Prostate gland (tissue), 2 donors: ENCODE measurements around the gene STUM. TPM values are rescaled to one million over a fixed set of nuclear protein-coding genes. Genes with fewer than 3 reads are reported as not detected.

Source experiments
- DNase-seq: peaks from one replicate; pipeline ENCODE4 v3.0.0-alpha.2; 2019; ENCODE audit warnings: low spot score
- H3K27ac ChIP-seq, 2 donors: fragments of 200-600 bp; sonication (generic); 2 replicates each; pipeline ENCODE4 v1.5.1; 2017 to 2019
- H3K27me3 ChIP-seq: fragments of 200-600 bp; sonication (generic); replicated peaks from 2 replicates; pipeline ENCODE4 v1.5.1; 2019; ENCODE audit not compliant: insufficient read depth
- H3K36me3 ChIP-seq, 2 donors: fragments of 200-600 bp; sonication (generic); 1 replicate in 1 of 2; 2 replicates in 1 of 2; pipeline versions ENCODE4 v1.5.1 to v1.8.1; 2017 to 2019
- H3K4me1 ChIP-seq: fragments of 200-600 bp; sonication (generic); replicated peaks from 2 replicates; pipeline ENCODE4 v1.5.1; 2019
- H3K4me3 ChIP-seq, 2 donors: fragments of 200-600 bp; sonication (generic); 2 replicates each; pipeline ENCODE4 v1.5.1; 2017 to 2019
- H3K9me3 ChIP-seq: fragments of 200-600 bp; sonication (generic); 2 replicates; pipeline ENCODE4 v1.5.1; 2017
- CTCF ChIP-seq, 4 experiments: fragments of 200-600 bp in 2 of 4; fragments of 450-650 bp in 2 of 4; sonication (generic) in 2 of 4; IDR thresholded peaks; 1 replicate in 3 of 4; 2 replicates in 1 of 4; pipeline ENCODE4 v1.5.1; 2016 to 2019; ENCODE audit warnings: antibody characterized with exemption in 4 of 4, mild to moderate bottlenecking in 2 of 4, moderate library complexity in 2 of 4
- POLR2A ChIP-seq: fragments of 450-650 bp; IDR thresholded peaks from one replicate; pipeline ENCODE4 v1.6.1; 2016; ENCODE audit warnings: antibody characterized with exemption, mild to moderate bottlenecking
- POLR2AphosphoS5 ChIP-seq: sonication (generic); formaldehyde crosslinking; IDR thresholded peaks from one replicate; pipeline ENCODE4 v1.6.1; 2017; ENCODE audit warnings: antibody characterized with exemption
- WGBS: methylation state at CpG from one replicate; pipeline ENCODE4 v1.1.5; 2018; 5-methylcytosine and 5-hydroxymethylcytosine counted together
- intact Hi-C: fragments of 100-400 bp; cut with DNase I; formaldehyde crosslinking; loops from one replicate; pipeline ENCODE4 v1.14.2; 2022
- total RNA-seq, 2 donors: library from RNA; depleted of rRNA; stranded (reverse); fragments of >200 nt; gene quantifications; one replicate each; pipeline ENCODE4 v1.1.0, GENCODE V29; 2016

Gene STUM
- total RNA-seq, 2 donors from 2014 or later, result 1.9 to 4.3 TPM

GRCh38 chr1:226546926-226547325 is 1.6 kb upstream of the STUM start:
- peaks cover 10% of the 10 kb centered on the region for H3K4me1 ChIP-seq
- H3K27me3 ChIP-seq, result no peaks in the 10 kb centered on the region
- intact Hi-C loops, result loop anchor here (2.0 to 5.0 kb wide), 4 partner anchors 62 to 280 kb away; no protein-coding TSS in a partner anchor
- TF ChIP-seq POLR2A (no peak), CTCF (IDR thresholded peaks at IDR 0.05) (no peak), POLR2AphosphoS5 (no peak)
- H3K4me3 ChIP-seq, result no peak overlapping the region
- DNase-seq, result no peak
- WGBS, result 95% methylated on average over 4 of the region's 4 CpGs
- no peaks in the 10 kb centered on the region for H3K9me3 ChIP-seq
- H3K36me3 ChIP-seq, result no peaks in the 10 kb centered on the region
- H3K27ac ChIP-seq, result no peak overlapping the region

GRCh38 chr1:226547754-226548191 is 791 bp upstream of the STUM start:
- peaks cover 10% of the 10 kb centered on the region for H3K4me1 ChIP-seq
- no peaks in the 10 kb centered on the region for H3K36me3 ChIP-seq
- H3K27me3 ChIP-seq, result no peaks in the 10 kb centered on the region
- H3K9me3 ChIP-seq, result no peaks in the 10 kb centered on the region
- no peak overlapping the region for H3K27ac ChIP-seq
- intact Hi-C loops, result loop anchor here (2.0 to 5.0 kb wide), 4 partner anchors 61 to 280 kb away; no protein-coding TSS in a partner anchor
- TF ChIP-seq POLR2AphosphoS5 (peak; percentile 51), POLR2A (no peak), CTCF (IDR thresholded peaks at IDR 0.05) (peak; percentile 56 to 84 (median 76))
- WGBS, result 3% methylated on average over 16 of the region's 16 CpGs
- no peak overlapping the region for H3K4me3 ChIP-seq
- peak; percentile 85 for DNase-seq

GRCh38 chr1:226549094-226549936 is 751 bp downstream of the STUM start:
- Histone ChIP-seq H3K4me1 (peaks cover 10% of the 10 kb centered on the region), H3K27me3 (no peaks in the 10 kb centered on the region), H3K27ac (peak overlapping the region; percentile 5 to 58), H3K36me3 (no peaks in the 10 kb centered on the region), H3K4me3 (peak overlapping the region; percentile 36 to 42), H3K9me3 (no peaks in the 10 kb centered on the region)
- WGBS, result 1% methylated on average over 67 of the region's 73 CpGs
- TF ChIP-seq POLR2AphosphoS5, result no peak
- no peak for TF ChIP-seq POLR2A
- no peak for TF ChIP-seq CTCF (IDR thresholded peaks at IDR 0.05)
- intact Hi-C loops, result loop anchor here (5.0 kb wide), 3 partner anchors 78 to 278 kb away; no protein-coding TSS in a partner anchor
- no peak for DNase-seq

GRCh38 chr1:226549937-226550671 is 1.5 kb downstream of the STUM start:
- no peaks in the 10 kb centered on the region for H3K9me3 ChIP-seq
- no peaks in the 10 kb centered on the region for H3K27me3 ChIP-seq
- TF ChIP-seq CTCF (IDR thresholded peaks at IDR 0.05) (peak in 1 of 4 experiments; percentile 15), POLR2A (no peak), POLR2AphosphoS5 (no peak)
- WGBS, result 6% methylated on average over 21 of the region's 21 CpGs
- H3K4me1 ChIP-seq, result peaks cover 10% of the 10 kb centered on the region
- intact Hi-C loops, result loop anchor here (5.0 kb wide), 3 partner anchors 77 to 277 kb away; no protein-coding TSS in a partner anchor
- no peaks in the 10 kb centered on the region for H3K36me3 ChIP-seq
- H3K4me3 ChIP-seq, result peak overlapping the region in 1 of 2 donors; percentile 42
- DNase-seq, result peak; percentile 21
- peak overlapping the region; percentile 5 to 58 for H3K27ac ChIP-seq
